IMR-90 (cell line): ENCODE results near the gene MB21D2. TPM values are rescaled to one million over a fixed set of nuclear protein-coding genes. Genes with fewer than 3 reads are reported as not detected.

Source experiments
- ATAC-seq: fragments of 200-7000 bp; cut with Tn5 transposase; 2 replicates; pipeline ENCODE4 v1.9.1; 2020; ENCODE audit warnings: low read depth, mild to moderate bottlenecking, moderate library complexity
- BruUV-seq: library from RNA; stranded (reverse); fragments of 400-500 nt; replicated peaks from 2 replicates; lab custom pipeline; 2021; lab: Mats Ljungman, UMichigan
- CTCF ChIA-PET: fragments of 300-600 bp; formaldehyde crosslinking; extraction: SDS; loops from one replicate; lab custom pipeline; 2021; ENCODE audit warnings: antibody characterized with exemption; lab: Yijun Ruan, JAX
- POLR2A ChIA-PET: fragments of 300-600 bp; sonication (Branson Sonifier 250); formaldehyde crosslinking; loops from one replicate; lab custom pipeline; 2022; ENCODE audit warnings: antibody characterized with exemption; ENCODE audit not compliant: unreplicated experiment; lab: Charles Lee
- DNase-seq: peaks from one replicate; pipeline ENCODE4 v3.0.0; 2013
- H2AFZ ChIP-seq: replicated peaks from 2 replicates; pipeline ENCODE3; 2013; ENCODE audit warnings: low read length, mild to moderate bottlenecking; ENCODE audit not compliant: poor library complexity
- H2AK5ac ChIP-seq: 2 replicates; pipeline ENCODE4 v1.6.1; 2013; ENCODE audit warnings: low read depth, low read length, inconsistent platforms
- H2AK9ac ChIP-seq: replicated peaks from 2 replicates; pipeline ENCODE3; 2013; ENCODE audit warnings: mild to moderate bottlenecking, low read depth, low read length, moderate library complexity; ENCODE audit not compliant: poor library complexity
- H2BK120ac ChIP-seq: 2 replicates; pipeline ENCODE4 v1.6.1; 2013; ENCODE audit warnings: low read depth, low read length, inconsistent platforms
- H2BK15ac ChIP-seq: 3 replicates; pipeline ENCODE4 v1.6.1; 2013; ENCODE audit warnings: low read depth, low read length, inconsistent platforms
- H2BK20ac ChIP-seq: 2 replicates; pipeline ENCODE4 v1.6.1; 2013; ENCODE audit warnings: low read depth, mild to moderate bottlenecking, inconsistent platforms, low read length, moderate library complexity
- H2BK5ac ChIP-seq: 2 replicates; pipeline ENCODE4 v1.6.1; 2013; ENCODE audit warnings: mild to moderate bottlenecking, low read depth, low read length, inconsistent platforms; ENCODE audit not compliant: poor library complexity, severe bottlenecking
- H3K14ac ChIP-seq: replicated peaks from 2 replicates; pipeline ENCODE4 v1.6.1; 2013; ENCODE audit warnings: low read depth, low read length, inconsistent platforms
- H3K18ac ChIP-seq: 2 replicates; pipeline ENCODE4 v1.6.1; 2013; ENCODE audit warnings: low read depth, low read length, control low read depth
- H3K23ac ChIP-seq: 2 replicates; pipeline ENCODE4 v1.6.1; 2013; ENCODE audit warnings: low read depth, low read length, inconsistent platforms
- H3K27ac ChIP-seq: 2 replicates; pipeline ENCODE4 v1.5.1; 2013; ENCODE audit warnings: mild to moderate bottlenecking, control low read depth, low read length; ENCODE audit not compliant: insufficient read depth
- H3K27me3 ChIP-seq: 2 replicates; pipeline ENCODE4 v1.6.1; 2013; ENCODE audit warnings: low read length; ENCODE audit not compliant: control insufficient read depth, insufficient read depth
- H3K36me3 ChIP-seq: 2 replicates; pipeline ENCODE4 v1.6.1; 2013; ENCODE audit warnings: low read length, mixed read lengths; ENCODE audit not compliant: control insufficient read depth, insufficient read depth
- H3K4ac ChIP-seq: 2 replicates; pipeline ENCODE4 v1.6.1; 2013; ENCODE audit warnings: low read depth, low read length, inconsistent platforms
- H3K4me1 ChIP-seq: 2 replicates; pipeline ENCODE4 v1.6.1; 2013; ENCODE audit warnings: low read length, mixed read lengths; ENCODE audit not compliant: control insufficient read depth, insufficient read depth
- H3K4me2 ChIP-seq: 2 replicates; pipeline ENCODE4 v1.6.1; 2013; ENCODE audit warnings: low read depth, mild to moderate bottlenecking, control low read depth, low read length, moderate library complexity
- H3K4me3 ChIP-seq: 2 replicates; pipeline ENCODE4 v1.5.1; 2013; ENCODE audit warnings: low read depth, mild to moderate bottlenecking, control low read depth, low read length, moderate library complexity; ENCODE audit not compliant: insufficient read depth
- H3K56ac ChIP-seq: 2 replicates; pipeline ENCODE4 v1.6.1; 2013; ENCODE audit warnings: low read length, inconsistent platforms; ENCODE audit not compliant: insufficient read depth; ENCODE audit errors: extremely low read depth
- H3K79me1 ChIP-seq, 2 experiments: 2 replicates each; pipeline ENCODE4 v1.6.1; 2013; ENCODE audit warnings: low read length in 2 of 2, inconsistent platforms in 1 of 2, low read depth in 1 of 2
- H3K9ac ChIP-seq: 2 replicates; pipeline ENCODE4 v1.6.1; 2013; ENCODE audit warnings: low read depth, low read length, control low read depth
- H3K9me1 ChIP-seq: 2 replicates; pipeline ENCODE4 v1.6.1; 2013; ENCODE audit warnings: low read length, inconsistent platforms; ENCODE audit not compliant: insufficient read depth
- H3K9me3 ChIP-seq: 2 replicates; pipeline ENCODE4 v1.6.1; 2013; ENCODE audit warnings: low read length; ENCODE audit not compliant: control insufficient read depth, insufficient read depth
- H4K20me1 ChIP-seq: 2 replicates; pipeline ENCODE4 v1.6.1; 2013; ENCODE audit warnings: low read length, inconsistent platforms; ENCODE audit not compliant: insufficient read depth
- H4K5ac ChIP-seq: 2 replicates; pipeline ENCODE4 v1.6.1; 2013; ENCODE audit warnings: mild to moderate bottlenecking, low read depth, low read length, control low read depth
- H4K8ac ChIP-seq, 2 experiments: 2 replicates each; pipeline ENCODE4 v1.6.1; 2013; ENCODE audit warnings: low read depth in 2 of 2, low read length in 2 of 2, control low read depth in 1 of 2, inconsistent platforms in 1 of 2
- H4K91ac ChIP-seq: 2 replicates; pipeline ENCODE4 v1.6.1; 2013; ENCODE audit warnings: low read depth, low read length, inconsistent platforms; ENCODE audit not compliant: insufficient read depth
- MAZ ChIP-seq: IDR thresholded peaks from 2 replicates; pipeline ENCODE4 v1.6.1; 2012; ENCODE audit warnings: low read depth, mild to moderate bottlenecking, low read length, improper control_type of control experiment, moderate library complexity, borderline replicate concordance
- MXI1 ChIP-seq: IDR thresholded peaks from 2 replicates; pipeline ENCODE4 v1.6.1; 2012; ENCODE audit warnings: low read depth, mild to moderate bottlenecking, low read length, moderate library complexity, borderline replicate concordance
- RCOR1 ChIP-seq: IDR thresholded peaks from 2 replicates; pipeline ENCODE4 v1.6.1; 2012; ENCODE audit warnings: mild to moderate bottlenecking, low read length, improper control_type of control experiment; ENCODE audit not compliant: insufficient replicate concordance
- WGBS, 2 experiments: methylation state at CpG; one replicate each; pipeline versions ENCODE4 v1.1.5 to v1.1.7; 2013; ENCODE audit warnings: missing lambda C conversion rate in 2 of 2; ENCODE audit not compliant: insufficient read length in 1 of 2; ENCODE audit errors: extremely low coverage in 2 of 2; 5-methylcytosine and 5-hydroxymethylcytosine counted together
- dilution Hi-C: fragments of 300-500 bp; cut with HindIII; formaldehyde crosslinking; loops from one replicate; pipeline ENCODE4 v1.14.3; 2018; ENCODE audit warnings: low sequenced_read_pairs; ENCODE audit not compliant: unreplicated experiment
- in situ Hi-C: fragments of 300-500 bp; cut with MboI; formaldehyde crosslinking; loops from 3 replicates; pipeline ENCODE4 v1.14.3; 2019; ENCODE audit warnings: low sequenced_read_pairs, inconsistent platforms, mixed read lengths
- intact Hi-C: fragments of 100-400 bp; cut with micrococcal nuclease; formaldehyde crosslinking; loops from 2 replicates; pipeline ENCODE4 v1.10.0; 2022
- polyA plus RNA-seq, 3 experiments: library from polyadenylated mRNA; depleted of rRNA; stranded (reverse); fragments of >200 nt; gene quantifications; 2 replicates each; pipeline ENCODE4 v1.2.3, GENCODE V29; 2012; ENCODE audit warnings: low replicate concordance in 1 of 3
- total RNA-seq: library from RNA; depleted of rRNA; stranded (reverse); fragments of >200 nt; gene quantifications from 2 replicates; pipeline ENCODE4 v1.2.3, GENCODE V29; 2012
- TF ChIP-seq, protein P1 (sequence below): fragments of 150-350 bp; IDR thresholded peaks from 2 replicates; pipeline ENCODE4 v1.6.1; 2016; ENCODE audit warnings: low read depth, mild to moderate bottlenecking, low read length, moderate library complexity, borderline replicate concordance
- TF ChIP-seq, protein P2 (sequence below): conservative IDR thresholded peaks from 2 replicates; pipeline ENCODE4 v1.5.1; 2012; ENCODE audit warnings: mild to moderate bottlenecking, low read depth, low read length, improper control_type of control experiment

MB21D2 gene
- total and polyA plus RNA-seq, 2 of the 4 experiments (the other 2 are of a cell fraction), result 13.6 to 44.8 TPM

DNA sequence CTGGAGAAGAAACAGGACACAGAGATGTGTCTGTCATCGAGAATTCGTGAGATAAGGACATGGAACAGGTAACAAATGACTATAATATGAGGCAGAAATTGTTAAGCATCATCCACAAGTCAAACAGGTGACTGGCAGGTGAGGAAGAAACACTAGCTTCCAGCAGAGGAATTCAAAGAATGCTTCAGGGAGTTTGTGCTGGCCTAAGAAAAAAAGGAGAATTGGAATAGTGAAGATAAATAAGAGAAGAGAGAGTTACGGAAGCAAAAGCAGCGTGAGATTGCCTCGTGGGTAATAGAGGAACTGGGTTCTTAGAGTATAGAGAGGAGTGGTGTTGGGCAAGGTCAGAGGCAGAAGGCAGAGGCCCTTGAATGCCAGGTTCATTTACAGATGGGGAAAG lies 167.5 kb downstream of the MB21D2 start:
- no peak overlapping the region for H2AK9ac ChIP-seq
- H3K4ac ChIP-seq, result no peak overlapping the region
- no peak overlapping the region for H2AK5ac ChIP-seq
- no peak for ATAC-seq
- CTCF ChIA-PET, result no interaction called here
- H3K14ac ChIP-seq, result no peak overlapping the region
- H3K4me1 ChIP-seq, result no peaks in the 10 kb centered on the region
- H3K9me1 ChIP-seq, result no peaks in the 10 kb centered on the region
- H2BK15ac ChIP-seq, result no peak overlapping the region
- H3K23ac ChIP-seq, result no peak overlapping the region
- H4K5ac ChIP-seq, result no peak overlapping the region
- peaks cover 1% of the 10 kb centered on the region for H3K9me3 ChIP-seq
- no peak overlapping the region for H4K8ac ChIP-seq
- H3K36me3 ChIP-seq, result no peaks in the 10 kb centered on the region
- POLR2A ChIA-PET, result no interaction called here
- H3K56ac ChIP-seq, result no peak overlapping the region
- H2BK5ac ChIP-seq, result no peak overlapping the region
- H3K27me3 ChIP-seq, result no peaks in the 10 kb centered on the region
- H4K20me1 ChIP-seq, result no peaks in the 10 kb centered on the region
- DNase-seq, result no peak
- TF ChIP-seq RCOR1, result no peak
- TF ChIP-seq, protein P1, sequence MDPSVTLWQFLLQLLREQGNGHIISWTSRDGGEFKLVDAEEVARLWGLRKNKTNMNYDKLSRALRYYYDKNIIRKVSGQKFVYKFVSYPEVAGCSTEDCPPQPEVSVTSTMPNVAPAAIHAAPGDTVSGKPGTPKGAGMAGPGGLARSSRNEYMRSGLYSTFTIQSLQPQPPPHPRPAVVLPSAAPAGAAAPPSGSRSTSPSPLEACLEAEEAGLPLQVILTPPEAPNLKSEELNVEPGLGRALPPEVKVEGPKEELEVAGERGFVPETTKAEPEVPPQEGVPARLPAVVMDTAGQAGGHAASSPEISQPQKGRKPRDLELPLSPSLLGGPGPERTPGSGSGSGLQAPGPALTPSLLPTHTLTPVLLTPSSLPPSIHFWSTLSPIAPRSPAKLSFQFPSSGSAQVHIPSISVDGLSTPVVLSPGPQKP, result no peak
- TF ChIP-seq MXI1, result no peak
- TF ChIP-seq, protein P2, sequence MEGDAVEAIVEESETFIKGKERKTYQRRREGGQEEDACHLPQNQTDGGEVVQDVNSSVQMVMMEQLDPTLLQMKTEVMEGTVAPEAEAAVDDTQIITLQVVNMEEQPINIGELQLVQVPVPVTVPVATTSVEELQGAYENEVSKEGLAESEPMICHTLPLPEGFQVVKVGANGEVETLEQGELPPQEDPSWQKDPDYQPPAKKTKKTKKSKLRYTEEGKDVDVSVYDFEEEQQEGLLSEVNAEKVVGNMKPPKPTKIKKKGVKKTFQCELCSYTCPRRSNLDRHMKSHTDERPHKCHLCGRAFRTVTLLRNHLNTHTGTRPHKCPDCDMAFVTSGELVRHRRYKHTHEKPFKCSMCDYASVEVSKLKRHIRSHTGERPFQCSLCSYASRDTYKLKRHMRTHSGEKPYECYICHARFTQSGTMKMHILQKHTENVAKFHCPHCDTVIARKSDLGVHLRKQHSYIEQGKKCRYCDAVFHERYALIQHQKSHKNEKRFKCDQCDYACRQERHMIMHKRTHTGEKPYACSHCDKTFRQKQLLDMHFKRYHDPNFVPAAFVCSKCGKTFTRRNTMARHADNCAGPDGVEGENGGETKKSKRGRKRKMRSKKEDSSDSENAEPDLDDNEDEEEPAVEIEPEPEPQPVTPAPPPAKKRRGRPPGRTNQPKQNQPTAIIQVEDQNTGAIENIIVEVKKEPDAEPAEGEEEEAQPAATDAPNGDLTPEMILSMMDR, result no peak
- TF ChIP-seq MAZ, result no peak
- 43 to 100% methylated on average over 1 to 3 of the region's 5 CpGs for WGBS, 2 experiments
- in situ Hi-C loops, result no loop called here
- intact Hi-C loops, result no loop called here
- H3K9ac ChIP-seq, result no peak overlapping the region
- H2AFZ ChIP-seq, result no peak overlapping the region
- no peak overlapping the region for H3K4me2 ChIP-seq
- H3K79me1 ChIP-seq, result no peaks in the 10 kb centered on the region
- H3K18ac ChIP-seq, result no peak overlapping the region
- no peak overlapping the region for H2BK120ac ChIP-seq
- H4K91ac ChIP-seq, result no peak overlapping the region
- H2BK20ac ChIP-seq, result no peak overlapping the region
- no peak overlapping the region for H3K4me3 ChIP-seq
- H3K27ac ChIP-seq, result no peak overlapping the region
- dilution Hi-C loops, result no loop called here
- no TSS peak for BruUV-seq
